NB4 (cell line): ENCODE measurements around the gene SYT3.

ENCODE experiments used
- DNase-seq: peaks from one replicate; pipeline ENCODE4 v3.0.0; 2010; ENCODE audit warnings: low read depth
- H3K4me3 ChIP-seq: one replicate; pipeline ENCODE4 v1.5.1; 2011; ENCODE audit warnings: mild to moderate bottlenecking, low read depth, low read length, moderate library complexity
- CTCF ChIP-seq: IDR thresholded peaks from one replicate; pipeline ENCODE4 v1.5.1; 2012; ENCODE audit warnings: low read depth, low read length
- MAX ChIP-seq: IDR thresholded peaks from 2 replicates; pipeline ENCODE4 v1.6.1; 2011; ENCODE audit warnings: low read depth, low read length
- MYC ChIP-seq: IDR thresholded peaks from 2 replicates; pipeline ENCODE4 v1.6.1; 2011; ENCODE audit warnings: low read depth, low read length
- POLR2A ChIP-seq: IDR thresholded peaks from 2 replicates; pipeline ENCODE4 v1.6.1; 2011; ENCODE audit warnings: mild to moderate bottlenecking; ENCODE audit not compliant: insufficient read length; ENCODE audit errors: extremely low read depth

The SYT3 gene

GRCh38 chr19:50629801-50630200 is 9.9 kb downstream of the SYT3 start:
- no peak for TF ChIP-seq MYC
- TF ChIP-seq MAX: no peak
- no peak for TF ChIP-seq CTCF
- TF ChIP-seq POLR2A: no peak
- no peak for DNase-seq
- no peak overlapping the region for H3K4me3 ChIP-seq

- no peak for DNase-seq
- H3K4me3 ChIP-seq: no peak overlapping the region
- TF ChIP-seq POLR2A: no peak
- no peak for TF ChIP-seq MAX
- TF ChIP-seq MYC: no peak
- no peak for TF ChIP-seq CTCF
Measured at GRCh38 chr19:50629194-50629593, 10.5 kb downstream of the SYT3 start.

GRCh38 chr19:50628551-50628950 is 11.1 kb downstream of the SYT3 start:
- H3K4me3 ChIP-seq: no peak overlapping the region
- DNase-seq: no peak
- TF ChIP-seq MAX (no peak), MYC (no peak), POLR2A (no peak), CTCF (no peak)

GRCh38 chr19:50628146-50628545 is 11.5 kb downstream of the SYT3 start:
- TF ChIP-seq MAX: no peak
- no peak for TF ChIP-seq CTCF
- no peak for TF ChIP-seq MYC
- TF ChIP-seq POLR2A: no peak
- no peak overlapping the region for H3K4me3 ChIP-seq
- no peak for DNase-seq

GRCh38 chr19:50626795-50627194 is 12.9 kb downstream of the SYT3 start:
- H3K4me3 ChIP-seq: no peak overlapping the region
- no peak for DNase-seq
- TF ChIP-seq MYC (no peak), MAX (no peak), CTCF (no peak), POLR2A (no peak)

- H3K4me3 ChIP-seq: no peak overlapping the region
- TF ChIP-seq MYC (no peak), MAX (no peak), CTCF (no peak)
Measured at GRCh38 chr19:50626011-50626410, 13.7 kb downstream of the SYT3 start.

More at GRCh38 chr19:50626011-50626410, 13.7 kb downstream of the SYT3 start:
- DNase-seq: no peak
